Panc1 (cell line): ENCODE data around the gene ZMYND10.

Experiments used
- CTCF ChIP-seq: fragments of 450-650 bp; IDR thresholded peaks from 2 replicates; pipeline ENCODE4 v1.5.1; 2017; ENCODE audit warnings: mild to moderate bottlenecking
- SIN3A ChIP-seq: IDR thresholded peaks from 2 replicates; pipeline ENCODE4 v1.6.1; 2012; ENCODE audit warnings: low read depth, mild to moderate bottlenecking, low read length, moderate library complexity, borderline replicate concordance; ENCODE audit not compliant: insufficient read depth

GRCh38 chr3:50341537-50341936, 4.0 kb downstream of the ZMYND10 start:
- TF ChIP-seq CTCF (no peak), SIN3A (no peak)
